ENCODE measurements around the gene GSTT2.

GSTT2 gene

GRCh38 chr22:24009227-24010017, 29.5 kb downstream of the GSTT2 start:
- DNase-seq: no peak

DNA sequence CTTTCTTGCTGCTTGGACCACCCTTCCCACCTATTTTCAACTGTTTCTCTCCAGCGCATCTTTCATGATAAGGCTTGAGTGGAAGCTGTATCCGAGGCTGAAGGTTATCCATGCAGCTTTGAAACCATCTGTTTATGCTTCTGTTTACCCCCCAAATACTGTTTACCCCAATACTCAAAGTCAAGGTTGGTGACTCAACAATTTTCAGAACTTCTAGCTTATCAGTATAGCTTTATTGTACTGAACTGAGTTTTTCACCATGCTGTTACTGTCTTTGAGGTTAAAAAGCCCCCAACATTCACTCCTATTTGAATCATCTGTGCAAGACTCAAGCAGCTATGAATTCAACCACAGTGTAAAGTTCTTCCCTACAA, 30.1 kb downstream of the GSTT2 start:
- no peak for DNase-seq

- no peak for DNase-seq
Measured at GRCh38 chr22:24011735-24012068, 31.8 kb downstream of the GSTT2 start.

- no peak for DNase-seq
Measured at GRCh38 chr22:24016156-24016555, 36.2 kb downstream of the GSTT2 start.

- no peak for DNase-seq
Measured at GRCh38 chr22:24021304-24021703, 41.4 kb downstream of the GSTT2 start.

DNA sequence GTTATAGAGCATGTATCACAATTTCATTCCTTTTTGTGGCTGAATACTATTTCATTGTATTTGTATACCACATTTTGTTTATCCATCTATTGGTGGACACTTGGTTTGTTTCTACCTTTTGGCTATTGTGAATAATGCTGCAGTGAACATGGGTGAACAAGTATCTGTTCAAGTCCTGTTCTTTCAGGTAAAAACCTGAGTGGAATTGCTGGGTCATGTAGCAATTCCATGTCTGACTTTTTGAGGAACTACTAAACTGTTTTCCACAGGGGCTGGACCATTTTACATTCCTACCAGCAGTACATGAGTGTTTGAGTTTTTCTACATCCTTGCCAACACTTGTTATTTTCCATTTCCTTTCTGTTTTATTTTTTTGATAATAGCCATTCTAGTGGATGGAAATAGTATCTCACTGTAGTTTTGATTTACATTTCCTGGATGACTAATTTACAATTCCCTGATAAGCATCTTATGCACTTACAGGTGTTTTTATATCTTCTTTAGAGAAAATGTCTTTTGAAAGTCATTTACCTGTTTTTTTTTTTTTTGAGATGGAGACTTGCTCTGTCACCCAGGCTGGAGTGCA, 43.4 kb downstream of the GSTT2 start:
- no peak for DNase-seq

- DNase-seq: no peak
Measured at GRCh38 chr22:24024354-24024753, 44.4 kb downstream of the GSTT2 start.

GRCh38 chr22:24025475-24025874, 45.5 kb downstream of the GSTT2 start:
- no peak for DNase-seq

GRCh38 chr22:24026056-24026455, 46.1 kb downstream of the GSTT2 start:
- no peak for DNase-seq

DNA sequence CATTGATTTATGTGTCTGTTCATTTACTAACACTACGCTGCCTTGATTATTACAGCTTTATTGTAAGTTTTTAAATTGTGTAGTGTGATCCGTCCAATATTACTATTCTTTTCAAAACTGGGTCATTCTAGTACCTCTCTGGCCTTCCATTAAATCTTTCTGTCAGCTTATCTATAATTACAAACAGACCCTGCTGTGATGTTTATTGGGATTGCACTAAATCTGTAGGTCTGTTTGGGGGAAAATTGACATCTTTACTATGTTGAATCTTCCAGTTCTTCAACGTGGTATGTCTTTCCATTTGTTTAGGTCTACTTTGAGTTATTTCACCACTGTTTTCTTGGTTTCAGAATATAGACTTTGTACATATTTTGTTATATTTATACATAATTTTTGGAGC, 46.8 kb downstream of the GSTT2 start:
- DNase-seq: no peak

DNA sequence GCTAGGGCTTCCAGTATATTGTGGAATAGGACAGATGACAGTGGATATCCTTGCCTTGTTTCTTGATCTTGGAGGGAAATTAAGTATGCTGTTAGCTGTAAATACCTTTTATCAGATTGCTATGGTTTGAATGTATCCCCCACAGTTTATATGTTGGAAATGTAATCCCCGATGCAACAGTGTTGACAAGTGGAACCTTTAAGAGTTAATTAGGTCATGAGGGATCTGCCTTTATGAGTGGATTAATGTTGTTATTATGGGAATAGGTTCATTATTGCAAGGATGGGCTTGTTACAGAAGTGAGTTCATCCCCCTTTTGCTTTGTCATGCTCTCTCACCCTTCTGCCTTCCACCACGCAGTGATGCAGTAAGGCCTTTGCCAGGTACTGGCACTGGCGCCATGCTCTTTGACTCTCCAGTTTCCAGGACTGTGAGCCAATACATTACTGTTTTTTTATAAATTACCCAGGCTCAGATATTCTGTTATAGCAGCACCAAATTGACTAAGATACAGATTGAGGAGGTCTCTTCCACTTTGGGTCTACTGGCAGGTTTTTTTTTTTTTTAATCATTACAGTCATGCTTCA, 47.5 kb downstream of the GSTT2 start:
- no peak for DNase-seq

DNA sequence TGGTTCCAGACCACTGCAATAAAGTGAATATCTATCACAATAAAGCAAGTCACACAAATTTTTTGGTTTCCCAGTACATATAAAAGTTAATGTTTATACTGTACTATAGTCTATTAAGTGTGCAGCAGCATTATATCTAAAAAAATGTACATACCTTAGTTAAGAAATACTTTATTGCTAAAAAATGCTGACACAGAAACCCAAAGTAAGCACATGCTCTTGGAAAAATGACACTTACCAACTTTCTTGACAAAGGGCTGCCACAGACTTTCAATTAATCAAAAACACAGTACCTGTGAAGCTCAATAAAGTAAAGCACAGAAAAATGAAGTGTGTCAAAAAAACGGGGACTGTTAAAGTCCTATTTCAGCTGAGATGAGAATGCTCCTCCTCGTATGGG, 48.1 kb downstream of the GSTT2 start:
- no peak for DNase-seq

GRCh38 chr22:24028533-24028932, 48.6 kb downstream of the GSTT2 start:
- DNase-seq: no peak

GRCh38 chr22:24029304-24029703, 49.4 kb downstream of the GSTT2 start:
- no peak for DNase-seq

DNA sequence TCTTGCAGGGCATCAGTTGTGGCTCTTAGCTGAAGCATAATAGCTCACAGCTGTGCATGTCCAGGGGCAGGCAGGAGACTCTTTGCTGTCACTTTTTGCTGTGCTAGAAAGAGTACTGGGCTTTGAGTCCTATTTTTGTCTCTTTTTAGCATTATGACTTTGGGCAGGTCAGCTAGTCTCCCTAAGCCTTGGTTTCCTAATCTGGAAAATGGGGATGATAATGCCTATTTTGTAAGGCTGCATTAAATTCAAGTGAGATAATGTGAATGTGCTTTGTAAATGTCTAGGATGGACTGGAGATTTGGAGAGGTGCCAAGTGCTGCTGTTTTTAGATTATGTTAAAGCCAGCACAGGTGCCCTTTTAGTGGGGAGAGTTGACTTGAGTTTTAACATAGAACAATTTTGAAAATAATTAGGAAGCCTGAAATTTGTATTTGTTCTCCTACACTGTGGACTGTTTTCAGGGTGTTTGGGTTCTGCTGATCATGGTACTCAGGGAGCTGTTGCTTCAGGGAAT, 50.3 kb downstream of the GSTT2 start:
- DNase-seq: no peak
